ENCODE results near the gene LGALSL.

DNA sequence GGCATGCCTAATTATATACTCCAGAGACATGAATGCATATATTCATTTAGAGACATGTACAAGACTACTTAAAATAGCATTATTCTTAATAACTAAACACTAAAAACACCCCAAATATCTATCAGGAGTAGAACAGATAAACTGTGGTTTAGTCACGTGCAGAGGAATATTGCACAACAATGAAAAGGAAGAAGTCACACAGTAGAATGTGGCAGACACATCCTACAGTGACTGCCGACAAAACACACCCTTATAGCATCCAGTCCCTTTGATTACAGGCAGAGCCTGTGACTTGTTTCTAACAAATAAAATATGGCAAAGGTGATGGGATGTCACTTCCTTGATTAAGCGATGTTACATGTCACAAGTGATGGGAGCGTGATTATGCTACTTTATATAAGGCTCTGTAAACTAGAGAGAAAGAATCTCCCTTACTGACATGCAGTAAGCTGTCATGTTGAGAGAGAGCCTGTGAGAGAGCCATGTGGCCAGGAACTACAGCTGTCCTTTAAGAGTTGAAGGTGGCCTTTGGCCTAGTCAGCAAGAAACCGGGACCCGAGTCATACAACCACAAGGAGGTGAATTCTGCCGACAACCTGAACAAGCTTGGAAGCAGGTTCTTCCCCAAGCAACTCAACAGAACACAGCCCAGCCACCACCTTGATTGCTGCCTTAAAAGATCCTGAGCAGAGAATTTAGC, 39.1 kb upstream of the LGALSL start:
- TF ChIP-seq, protein P1, sequence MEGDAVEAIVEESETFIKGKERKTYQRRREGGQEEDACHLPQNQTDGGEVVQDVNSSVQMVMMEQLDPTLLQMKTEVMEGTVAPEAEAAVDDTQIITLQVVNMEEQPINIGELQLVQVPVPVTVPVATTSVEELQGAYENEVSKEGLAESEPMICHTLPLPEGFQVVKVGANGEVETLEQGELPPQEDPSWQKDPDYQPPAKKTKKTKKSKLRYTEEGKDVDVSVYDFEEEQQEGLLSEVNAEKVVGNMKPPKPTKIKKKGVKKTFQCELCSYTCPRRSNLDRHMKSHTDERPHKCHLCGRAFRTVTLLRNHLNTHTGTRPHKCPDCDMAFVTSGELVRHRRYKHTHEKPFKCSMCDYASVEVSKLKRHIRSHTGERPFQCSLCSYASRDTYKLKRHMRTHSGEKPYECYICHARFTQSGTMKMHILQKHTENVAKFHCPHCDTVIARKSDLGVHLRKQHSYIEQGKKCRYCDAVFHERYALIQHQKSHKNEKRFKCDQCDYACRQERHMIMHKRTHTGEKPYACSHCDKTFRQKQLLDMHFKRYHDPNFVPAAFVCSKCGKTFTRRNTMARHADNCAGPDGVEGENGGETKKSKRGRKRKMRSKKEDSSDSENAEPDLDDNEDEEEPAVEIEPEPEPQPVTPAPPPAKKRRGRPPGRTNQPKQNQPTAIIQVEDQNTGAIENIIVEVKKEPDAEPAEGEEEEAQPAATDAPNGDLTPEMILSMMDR (IDR thresholded peaks at IDR 0.05; ENCODE audit: insufficient read depth, low read length, poor library complexity, severe bottlenecking), result no peak
- TF ChIP-seq EZH2phosphoT487 (conservative IDR thresholded peaks at IDR 0.05; ENCODE audit: low read length), result no peak
